KG1 (cell line): Measurements from ENCODE around the gene CNTN4.

ENCODE experiments used
- DNase-seq: peaks from one replicate; lab custom pipeline; 2025; lab: John Stamatoyannopoulos, UW

Gene CNTN4

GRCh38 chr3:3101660-3102458, 1003.2 kb downstream of the CNTN4 start:
- no peak for DNase-seq

- no peak for DNase-seq
Measured at GRCh38 chr3:3102751-3103150, 1004.1 kb downstream of the CNTN4 start.

- DNase-seq, result no peak
Measured at GRCh38 chr3:3105246-3105645, 1006.6 kb downstream of the CNTN4 start.

GRCh38 chr3:3105815-3106214, 1007.1 kb downstream of the CNTN4 start:
- DNase-seq, result no peak

GRCh38 chr3:3107181-3107580, 1008.5 kb downstream of the CNTN4 start:
- DNase-seq, result no peak
